GM19455 (cell line): ENCODE measurements around the gene LRRC4C.
"Not testable (repeated sequence)": the region's sequence is repeated elsewhere in the genome, so short reads cannot be mapped to it uniquely, and the experiment has no call there.

ENCODE experiments used
- ATAC-seq: cut with Tn5 transposase; IDR thresholded peaks from one replicate; pipeline ENCODE4 v1.9.1; 2021; ENCODE audit not compliant: unreplicated experiment

Gene LRRC4C

DNA sequence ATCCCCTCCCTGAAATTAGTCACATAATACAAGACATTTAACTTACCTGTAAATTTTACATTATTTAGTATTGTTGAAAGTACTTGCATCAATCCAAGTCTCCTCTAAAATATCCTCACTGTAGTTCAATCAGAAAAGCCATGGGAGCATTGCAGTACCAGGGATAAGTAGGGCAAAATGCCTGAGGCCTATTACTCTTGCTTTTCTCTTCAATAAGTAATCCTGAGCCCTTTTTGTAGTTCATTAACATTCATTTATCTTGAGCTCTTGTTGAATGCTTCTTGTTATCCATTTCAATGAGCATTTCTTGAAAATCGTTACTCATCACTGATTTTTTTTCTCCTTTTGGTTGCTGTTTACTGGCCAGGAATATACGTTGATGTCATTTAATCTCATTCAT is 414.7 kb downstream of the LRRC4C start:
- ATAC-seq: no peak

DNA sequence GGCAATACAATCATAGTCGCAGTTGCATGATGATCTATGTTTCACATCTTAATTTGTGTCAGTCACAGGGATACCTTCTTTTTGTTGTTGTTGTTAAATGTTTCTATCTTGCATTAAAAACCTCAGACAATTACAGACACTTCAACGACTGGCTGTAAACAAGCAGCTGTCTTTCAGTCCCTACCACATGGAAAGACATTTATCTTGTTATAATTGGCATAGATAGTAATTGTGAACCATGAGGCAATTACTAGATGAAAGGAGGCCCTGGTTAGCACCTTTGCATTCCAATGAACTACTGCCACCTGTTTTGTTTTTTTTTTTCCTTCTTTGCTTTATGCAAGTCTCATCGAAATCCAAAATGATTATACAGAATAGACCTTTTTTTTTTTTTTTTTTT is 416.8 kb downstream of the LRRC4C start:
- ATAC-seq: no peak

DNA sequence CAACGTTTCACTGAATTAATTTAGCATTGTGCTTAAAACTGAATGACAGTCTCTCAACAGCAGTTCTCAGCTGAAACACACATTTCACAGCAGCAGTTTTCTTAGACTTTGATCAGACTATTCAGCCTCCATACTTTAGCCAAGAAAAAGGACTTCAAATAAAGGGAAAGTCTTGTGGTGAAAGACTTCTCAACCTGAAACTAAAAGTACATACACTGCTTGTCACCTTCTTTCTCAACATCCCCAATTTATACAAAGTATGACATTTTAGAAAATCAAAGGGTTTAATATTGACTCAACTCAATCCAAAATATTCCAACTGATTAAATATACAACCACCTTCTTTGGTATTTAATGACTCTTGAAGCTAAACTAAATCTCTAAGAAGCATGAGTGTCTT is 419.0 kb downstream of the LRRC4C start:
- ATAC-seq: no peak

DNA sequence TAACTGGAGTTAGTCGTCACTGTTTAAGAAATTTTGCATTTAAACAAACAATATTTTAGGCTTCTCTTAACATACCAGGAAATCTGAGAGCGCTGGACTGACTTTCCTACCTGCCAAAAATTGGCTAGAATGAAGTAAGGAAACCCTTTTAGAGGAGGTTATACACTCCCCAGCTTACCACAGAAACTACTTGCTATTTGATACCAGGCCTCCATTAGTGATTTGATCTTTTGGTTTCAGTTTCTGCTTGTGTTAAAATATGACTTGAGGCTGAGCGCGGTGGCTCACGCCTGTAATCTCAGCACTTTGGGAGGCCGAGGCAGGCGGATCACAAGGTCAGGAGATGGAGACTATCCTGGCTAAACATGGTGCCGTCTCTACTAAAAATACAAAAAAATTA is 419.9 kb downstream of the LRRC4C start:
- ATAC-seq: no peak

DNA sequence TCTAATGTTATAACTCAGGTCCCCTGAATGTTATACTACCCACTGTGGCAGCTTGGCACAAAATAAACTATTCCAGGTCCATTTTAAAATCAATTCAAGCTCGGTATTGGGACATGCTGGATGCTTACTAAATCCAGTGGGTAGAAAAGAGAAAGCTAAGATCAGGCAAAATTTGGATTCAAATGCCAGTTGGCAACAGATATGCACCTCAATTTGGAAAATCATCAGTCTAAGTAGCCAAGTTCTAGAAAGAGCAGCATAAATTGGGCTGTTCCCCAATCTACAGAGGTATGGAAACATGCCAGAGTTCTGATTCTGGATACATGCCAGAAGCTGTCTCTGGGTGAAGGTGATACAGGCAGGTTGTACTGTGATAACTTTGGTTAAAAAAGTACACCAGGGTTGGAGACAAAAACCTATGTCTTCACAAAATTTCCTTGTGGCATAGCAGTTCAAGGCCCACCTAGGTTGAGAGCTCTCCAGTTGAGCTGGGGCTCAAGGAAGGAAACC is 427.8 kb downstream of the LRRC4C start:
- no peak for ATAC-seq

DNA sequence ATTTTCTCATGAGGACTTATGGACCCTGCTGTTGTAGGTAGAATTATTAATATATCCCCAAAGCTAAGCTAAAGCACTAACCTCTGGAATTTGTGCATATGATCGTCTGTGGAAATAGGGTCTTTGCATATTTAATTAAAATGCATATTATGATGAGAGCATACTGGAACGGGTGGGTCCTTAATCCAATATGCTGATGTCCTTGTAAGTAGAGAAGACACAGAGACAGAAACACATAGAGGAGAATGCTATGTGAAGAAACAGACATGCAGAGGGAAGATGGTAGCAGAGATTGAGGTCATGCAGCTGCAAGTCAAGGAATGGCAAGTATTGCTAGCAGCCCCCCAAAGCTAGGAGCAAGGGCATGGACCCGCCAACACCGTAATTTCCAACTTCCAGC is 439.2 kb downstream of the LRRC4C start:
- no peak for ATAC-seq

DNA sequence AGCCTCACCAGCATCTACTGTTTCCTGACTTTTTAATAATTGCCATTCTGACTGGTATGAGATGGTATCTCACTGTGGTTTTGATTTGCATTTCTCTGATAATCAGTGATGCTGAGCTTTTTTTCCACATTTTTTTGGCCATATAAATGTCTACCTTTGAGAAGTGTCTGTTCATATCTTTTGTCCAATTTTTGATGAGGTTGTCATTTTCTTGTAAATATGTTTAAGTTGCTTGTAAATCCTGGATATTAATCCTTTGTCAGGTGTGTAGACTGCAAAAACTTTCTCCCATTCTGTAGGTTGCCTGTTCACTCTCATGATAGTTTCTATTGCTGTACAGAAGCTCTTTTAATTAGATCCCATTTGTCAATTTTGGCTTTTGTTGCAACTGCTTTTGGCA is 439.8 kb downstream of the LRRC4C start:
- not testable (repeated sequence) for ATAC-seq

DNA sequence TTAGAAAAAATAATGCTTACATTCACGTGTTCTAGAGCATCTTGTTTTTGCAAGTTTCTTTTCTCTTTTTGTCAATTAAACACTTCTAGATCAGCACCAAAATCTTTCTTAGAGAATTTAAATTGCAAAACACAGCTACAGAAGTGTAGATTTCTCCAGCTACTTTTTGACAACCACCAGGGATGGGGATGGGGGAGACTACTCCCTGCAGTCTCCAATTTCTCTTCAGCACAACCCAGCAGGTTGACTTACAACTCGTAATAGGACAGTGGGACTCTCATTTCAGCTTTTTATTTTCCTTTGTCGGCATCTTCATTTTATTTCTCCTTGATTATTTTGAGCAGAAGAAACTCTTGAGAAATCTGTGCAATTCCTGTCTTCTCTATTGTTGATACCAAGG is 441.2 kb downstream of the LRRC4C start:
- no peak for ATAC-seq

DNA sequence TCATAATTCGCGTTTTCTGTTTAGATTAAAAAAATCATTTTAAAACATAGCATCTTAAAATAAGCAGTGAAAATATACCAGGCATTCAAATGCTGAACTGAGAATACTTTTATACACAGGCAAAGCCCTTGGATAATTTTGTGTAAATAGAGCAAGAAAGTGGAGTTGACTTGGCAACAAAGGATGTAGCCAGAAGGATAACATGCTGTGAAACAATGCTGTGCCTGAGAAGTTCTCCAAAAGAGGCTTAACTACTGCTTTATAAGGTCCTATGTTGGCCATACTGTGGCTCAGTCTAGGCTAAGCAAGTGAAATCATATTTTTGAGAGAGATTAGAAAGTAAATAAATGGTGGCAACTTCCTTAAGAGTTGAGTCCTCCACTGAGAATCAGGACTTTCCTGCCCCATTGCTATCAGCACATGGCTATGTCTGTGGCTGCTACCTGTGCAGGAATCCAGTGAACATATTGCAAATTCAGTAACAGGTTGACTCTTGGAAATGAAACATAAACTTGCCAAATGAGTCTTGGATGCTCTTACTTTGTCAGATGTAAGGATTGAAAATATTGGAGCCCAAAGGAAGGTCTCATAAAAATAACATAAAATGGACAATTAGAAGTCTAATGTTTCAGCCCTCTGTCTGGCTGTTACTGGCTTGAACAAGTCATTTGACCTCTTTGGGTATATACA is 448.9 kb downstream of the LRRC4C start:
- no peak for ATAC-seq

DNA sequence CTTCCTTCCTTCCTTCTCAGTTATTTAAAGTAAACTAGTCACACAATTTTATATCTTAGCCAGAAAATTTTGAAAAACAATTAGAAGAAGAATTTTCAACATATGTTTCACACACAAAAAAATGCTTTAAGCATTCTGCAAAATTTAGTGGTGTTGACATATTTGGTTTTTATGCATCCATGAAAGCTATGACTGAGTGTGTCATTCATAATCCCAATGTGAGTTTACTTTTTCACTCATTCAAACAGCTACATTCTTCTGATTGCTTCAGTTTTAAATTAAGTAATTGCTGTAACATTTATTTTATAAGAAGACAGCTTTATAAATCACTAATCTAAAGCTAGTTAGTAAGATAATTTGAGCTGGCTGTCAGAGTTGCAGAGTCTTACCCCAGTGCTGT is 453.5 kb downstream of the LRRC4C start:
- no peak for ATAC-seq

DNA sequence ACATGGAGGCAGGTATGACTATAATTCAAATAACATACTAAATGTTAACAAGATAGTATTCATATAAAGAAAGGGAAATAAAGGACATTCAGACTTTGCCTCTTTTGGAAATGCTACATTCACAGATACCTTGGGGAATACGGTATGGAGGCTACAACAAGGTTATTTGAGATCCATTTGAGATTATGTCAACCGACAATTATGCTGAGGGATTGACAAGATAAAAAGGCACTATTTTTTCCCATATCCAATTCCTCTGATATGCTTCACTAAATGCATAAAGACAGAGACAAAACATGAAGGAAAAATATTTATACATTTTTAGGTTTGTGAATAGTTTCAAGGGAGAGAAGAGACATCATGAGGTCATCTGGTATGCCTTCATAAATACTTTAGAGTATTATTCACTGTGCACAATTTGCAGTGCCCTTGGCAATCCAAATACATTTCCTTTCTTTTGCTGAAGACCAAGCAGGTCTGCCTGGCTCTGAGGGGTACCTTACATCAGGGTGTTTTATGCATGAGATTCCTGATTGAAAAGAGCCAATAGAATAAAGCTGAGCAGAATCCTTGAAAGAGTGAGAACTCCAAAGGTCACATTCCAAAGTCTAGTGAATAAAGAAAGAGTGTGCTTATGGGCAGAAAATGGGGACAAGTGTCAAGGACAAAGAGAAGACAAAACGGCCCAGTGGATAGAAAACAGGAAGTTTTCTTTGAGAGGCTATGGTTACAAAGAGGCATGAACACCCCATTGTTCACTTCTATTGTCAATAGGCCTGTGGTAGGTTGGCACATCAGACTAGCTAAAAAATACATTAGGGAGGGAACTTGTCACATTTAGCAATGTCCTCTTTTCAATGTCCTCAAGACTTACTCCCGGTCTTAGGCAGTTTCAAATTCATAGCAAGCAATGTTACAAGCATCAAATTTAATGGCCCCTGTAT is 455.8 kb downstream of the LRRC4C start:
- no peak for ATAC-seq

DNA sequence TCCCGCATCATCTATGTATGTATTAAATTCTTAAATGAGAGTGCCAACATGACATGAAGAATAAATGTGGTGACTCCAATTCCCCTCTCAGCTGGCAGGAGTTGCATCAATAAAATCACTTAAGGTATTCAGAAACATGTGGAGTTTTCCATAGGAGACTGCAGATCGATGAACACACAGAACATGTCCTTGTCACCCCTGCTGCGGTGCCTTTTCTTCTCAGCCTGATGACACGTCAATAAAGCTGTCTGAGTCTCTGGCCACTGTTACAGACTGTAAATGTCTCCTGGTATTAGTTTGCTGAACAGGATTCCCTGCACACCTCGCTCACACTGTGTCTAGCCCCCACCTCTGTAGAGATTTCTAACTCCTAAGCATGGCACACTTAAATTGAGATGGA is 460.5 kb downstream of the LRRC4C start:
- no peak for ATAC-seq

DNA sequence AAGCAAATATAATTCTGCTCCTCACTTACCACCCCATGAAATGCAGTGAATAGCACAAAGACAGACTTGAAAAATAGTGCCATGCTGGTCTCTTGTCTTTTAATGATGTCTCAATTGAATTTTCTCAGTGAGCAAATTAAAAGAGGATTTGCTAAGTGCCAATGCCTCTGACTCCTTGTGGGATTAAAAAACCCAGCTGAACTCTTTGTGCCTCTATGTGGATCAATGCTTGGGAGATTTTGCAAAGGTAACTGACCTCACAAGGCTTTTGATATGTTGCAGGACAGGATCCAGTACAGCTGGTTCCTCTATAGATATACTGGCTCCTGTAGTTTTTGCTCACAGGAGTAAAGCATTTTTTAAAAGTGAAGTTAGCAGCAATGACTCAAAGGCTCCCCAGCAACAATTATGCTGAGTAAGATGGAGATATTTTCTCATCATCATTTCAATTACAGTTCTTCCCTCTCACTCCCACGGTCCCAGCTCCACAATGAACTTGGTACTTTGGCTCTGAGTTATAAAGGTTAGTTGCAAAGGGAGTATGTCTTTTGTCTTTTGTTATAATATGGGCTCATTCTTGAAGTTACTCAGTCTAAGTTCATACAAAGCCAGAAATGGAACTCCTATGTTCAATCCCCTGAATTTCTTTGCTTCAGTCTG is 471.5 kb downstream of the LRRC4C start:
- no peak for ATAC-seq

DNA sequence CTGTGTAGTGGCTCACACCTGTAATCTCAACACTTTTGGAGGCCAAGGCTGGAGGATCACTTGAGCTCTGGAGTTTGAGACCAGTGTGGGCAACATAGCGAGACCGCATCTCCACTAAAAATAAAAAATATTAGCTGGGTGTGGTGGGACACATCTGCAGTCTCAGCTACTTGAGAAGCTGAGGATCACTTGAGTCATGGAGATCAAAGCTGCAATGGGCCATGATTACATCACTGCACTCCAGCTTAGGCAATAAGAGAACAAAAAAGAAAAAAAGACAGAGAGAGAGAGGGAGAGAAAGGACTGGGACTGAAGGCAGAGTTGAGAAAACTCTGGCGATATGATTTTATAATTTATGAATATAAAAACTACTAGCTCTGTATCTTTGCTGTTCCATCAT is 473.1 kb downstream of the LRRC4C start:
- no peak for ATAC-seq

DNA sequence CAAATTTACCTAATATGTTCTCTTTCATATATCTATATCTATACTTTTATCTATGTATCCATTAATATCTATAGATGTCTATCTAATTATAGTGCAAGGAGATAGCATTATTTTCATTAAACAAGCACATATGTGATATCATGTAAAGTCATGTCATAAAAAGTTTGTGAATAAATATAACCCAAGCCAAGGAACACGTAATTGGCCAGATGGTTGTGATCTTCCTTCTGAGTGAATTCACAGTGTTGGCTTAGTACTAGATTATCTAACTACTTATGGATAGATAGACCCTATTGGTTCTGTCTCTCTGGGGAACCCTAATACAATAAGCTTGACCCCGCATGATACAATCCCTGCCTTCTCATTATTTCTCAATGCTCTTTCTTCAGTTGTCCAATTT is 484.4 kb downstream of the LRRC4C start:
- no peak for ATAC-seq

DNA sequence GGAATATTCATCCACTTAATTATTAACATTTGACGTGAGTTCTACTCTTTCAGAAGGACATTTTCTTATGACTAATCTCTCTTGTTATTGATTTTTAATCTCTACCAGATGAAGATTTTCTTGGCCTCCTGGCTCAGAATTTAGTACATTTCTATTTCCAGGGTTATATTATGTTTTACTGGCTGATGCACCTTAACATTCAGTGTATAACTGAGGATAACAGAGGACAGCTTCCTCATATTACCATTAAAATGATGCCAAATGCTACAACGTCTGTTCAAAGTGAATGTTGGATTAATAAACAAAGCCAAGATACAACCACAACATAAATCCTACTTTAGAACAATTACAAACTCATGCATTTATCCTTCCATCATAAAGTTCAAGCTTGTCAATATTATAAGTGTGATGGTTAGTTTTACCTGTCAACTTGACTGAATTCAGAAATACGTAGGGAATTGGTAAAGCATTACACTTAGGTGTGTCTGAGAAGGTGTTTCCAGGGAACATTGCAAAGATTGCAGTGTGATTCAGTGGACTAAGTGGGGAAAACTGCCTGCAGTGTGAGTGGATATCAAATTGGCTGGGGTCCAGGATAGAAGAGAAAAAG is 485.2 kb downstream of the LRRC4C start:
- no peak for ATAC-seq

DNA sequence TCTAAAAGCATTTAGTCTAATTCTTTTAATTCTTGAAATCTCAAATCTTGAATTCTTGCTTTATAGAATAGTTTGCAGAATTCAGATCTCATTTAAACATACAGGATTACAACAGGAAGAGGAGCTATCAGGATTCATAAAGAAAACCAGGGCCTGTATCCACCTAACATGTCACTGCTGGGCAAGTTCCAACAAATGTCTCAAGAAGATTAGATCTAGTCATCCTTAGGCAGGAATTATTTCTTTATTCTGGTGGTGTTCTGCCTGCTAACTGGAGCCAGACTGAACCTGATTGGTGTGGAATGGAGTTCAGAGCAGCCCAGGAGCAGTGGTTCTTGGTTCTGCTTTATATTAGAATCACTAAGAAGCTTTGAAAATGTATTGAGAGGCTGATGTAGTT is 500.7 kb downstream of the LRRC4C start:
- no peak for ATAC-seq

DNA sequence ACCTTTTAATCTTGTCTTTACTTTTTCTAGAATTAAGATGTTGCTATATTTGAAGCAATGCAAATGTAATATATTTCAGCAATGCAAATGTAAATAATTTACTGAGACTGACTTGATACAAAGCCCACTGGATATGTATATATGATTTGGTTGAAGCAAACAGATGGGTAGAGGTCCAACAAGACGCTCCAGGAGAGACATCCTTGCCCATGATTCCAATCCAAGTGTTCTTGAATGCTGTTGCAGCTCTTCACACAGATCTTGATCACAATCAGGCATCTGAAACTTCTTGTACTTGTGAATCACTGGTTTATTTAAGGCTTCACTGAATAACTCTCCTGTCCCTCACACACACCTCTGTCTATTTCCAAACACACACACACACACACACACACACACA is 507.0 kb downstream of the LRRC4C start:
- ATAC-seq: no peak

DNA sequence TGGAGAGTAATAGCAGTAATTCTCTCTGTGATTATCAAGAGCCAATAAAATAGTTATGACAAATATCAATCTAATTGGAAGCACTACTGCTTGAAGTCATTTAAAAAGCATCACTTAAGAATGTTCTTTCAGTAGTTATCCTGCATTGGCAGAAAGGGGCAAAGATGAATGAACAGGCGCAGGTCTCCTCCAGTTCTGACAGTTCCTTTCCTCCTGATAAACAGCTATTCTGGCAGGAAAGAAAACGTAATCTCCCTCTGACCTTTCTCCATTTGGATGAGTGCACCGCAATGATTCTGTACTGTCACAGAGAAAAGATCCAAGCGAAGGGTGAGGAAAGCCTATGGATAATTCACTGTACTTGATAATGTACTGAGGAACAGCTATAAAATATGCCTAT is 521.5 kb downstream of the LRRC4C start:
- ATAC-seq: no peak

DNA sequence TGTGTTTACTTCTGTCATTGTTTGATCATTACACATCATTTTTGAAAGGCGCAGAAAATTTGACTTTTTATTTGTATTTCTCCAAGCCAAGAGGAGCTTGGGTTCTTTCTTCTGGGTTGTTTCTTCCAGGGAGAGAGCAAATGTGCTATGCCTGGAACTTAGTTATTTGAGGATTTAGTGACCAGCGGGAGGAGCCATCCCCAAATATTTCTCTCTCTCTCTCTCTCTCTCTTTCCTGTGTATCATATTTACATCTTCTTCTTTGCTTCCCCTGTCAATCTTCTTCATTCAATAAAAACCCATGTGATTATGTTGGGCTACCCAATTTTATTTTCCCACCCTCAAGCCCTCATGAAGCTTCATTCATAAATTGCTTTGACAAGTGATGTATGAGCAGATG is 534.5 kb downstream of the LRRC4C start:
- ATAC-seq: no peak

DNA sequence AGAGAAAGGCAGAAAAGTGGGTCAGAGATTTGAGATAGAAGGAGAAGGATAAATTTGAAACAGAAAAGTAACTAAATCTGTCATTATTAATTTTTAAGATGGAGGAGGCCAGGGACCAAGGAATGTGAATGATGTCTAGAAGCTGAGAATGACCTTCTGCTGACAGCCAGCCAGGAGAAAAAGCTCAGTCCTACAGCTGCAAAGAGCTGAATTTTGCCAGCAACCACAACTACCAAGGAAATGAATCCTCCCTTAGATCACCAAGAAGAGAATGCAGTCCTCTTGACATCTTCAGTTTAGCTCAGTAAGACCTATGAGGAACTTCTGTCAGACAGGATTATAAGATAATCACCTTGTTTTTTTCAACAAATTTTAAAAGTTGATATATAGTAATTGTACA is 538.2 kb downstream of the LRRC4C start:
- ATAC-seq: no peak
